EH (cell line): Measurements from ENCODE around the gene POGZ.
"Not testable (repeated sequence)": the region's sequence is repeated elsewhere in the genome, so short reads cannot be mapped to it uniquely, and the experiment has no call there.

Experiments used
- DNase-seq: peaks from one replicate; pipeline ENCODE4 v3.0.0-alpha.2; 2015; ENCODE audit warnings: low read depth

Gene POGZ

GRCh38 chr1:151408891-151409290, 50.4 kb downstream of the POGZ start:
- peak; percentile 33 for DNase-seq

- DNase-seq, result no peak
Observed at GRCh38 chr1:151407304-151407703, 52.0 kb downstream of the POGZ start.

GRCh38 chr1:151406176-151406575, 53.1 kb downstream of the POGZ start:
- DNase-seq, result no peak

GRCh38 chr1:151405187-151405951, 53.9 kb downstream of the POGZ start:
- no peak for DNase-seq

DNA sequence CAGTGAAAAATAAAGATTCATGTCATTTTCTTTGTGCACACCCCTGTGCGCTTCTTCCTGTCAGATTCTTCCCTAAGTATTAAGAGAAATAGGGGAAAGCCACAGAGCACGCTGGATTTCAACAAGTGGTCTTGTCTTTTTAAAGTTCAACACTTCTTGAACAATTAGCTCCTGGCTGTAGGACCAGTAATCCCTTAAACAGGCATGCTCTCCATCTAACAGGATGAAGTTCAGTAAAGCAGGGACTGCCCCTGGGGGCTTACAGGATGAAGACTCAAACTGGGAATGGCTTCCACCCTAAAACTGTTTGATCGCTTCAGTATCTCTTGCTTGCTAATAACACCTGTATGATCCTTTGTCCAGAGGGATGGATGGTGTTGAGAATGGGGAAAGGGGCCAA, 55.7 kb downstream of the POGZ start:
- DNase-seq, result no peak

DNA sequence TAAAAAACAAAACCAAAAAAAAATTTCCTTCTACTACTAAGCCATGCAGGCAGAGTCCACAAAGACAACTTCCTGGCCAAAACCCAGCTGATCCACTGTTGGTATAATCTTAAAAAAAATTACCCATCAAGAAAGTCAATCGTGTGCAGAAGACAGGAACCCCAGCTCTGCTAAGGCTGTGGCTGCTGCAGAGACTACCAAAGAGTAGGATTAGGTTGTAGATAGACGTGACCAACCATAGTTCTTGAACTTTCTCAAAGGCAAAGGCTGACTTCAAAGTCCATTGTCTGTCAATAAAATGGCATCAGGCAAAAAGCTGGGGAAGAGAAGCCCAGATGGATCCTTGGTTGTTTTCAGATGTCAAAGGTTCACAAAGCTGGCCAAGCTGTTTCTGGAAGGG, 56.5 kb downstream of the POGZ start:
- DNase-seq, result no peak

GRCh38 chr1:151401860-151402259, 57.4 kb downstream of the POGZ start:
- no peak for DNase-seq

GRCh38 chr1:151401125-151401788, 58.0 kb downstream of the POGZ start:
- DNase-seq, result peak; percentile 35

DNA sequence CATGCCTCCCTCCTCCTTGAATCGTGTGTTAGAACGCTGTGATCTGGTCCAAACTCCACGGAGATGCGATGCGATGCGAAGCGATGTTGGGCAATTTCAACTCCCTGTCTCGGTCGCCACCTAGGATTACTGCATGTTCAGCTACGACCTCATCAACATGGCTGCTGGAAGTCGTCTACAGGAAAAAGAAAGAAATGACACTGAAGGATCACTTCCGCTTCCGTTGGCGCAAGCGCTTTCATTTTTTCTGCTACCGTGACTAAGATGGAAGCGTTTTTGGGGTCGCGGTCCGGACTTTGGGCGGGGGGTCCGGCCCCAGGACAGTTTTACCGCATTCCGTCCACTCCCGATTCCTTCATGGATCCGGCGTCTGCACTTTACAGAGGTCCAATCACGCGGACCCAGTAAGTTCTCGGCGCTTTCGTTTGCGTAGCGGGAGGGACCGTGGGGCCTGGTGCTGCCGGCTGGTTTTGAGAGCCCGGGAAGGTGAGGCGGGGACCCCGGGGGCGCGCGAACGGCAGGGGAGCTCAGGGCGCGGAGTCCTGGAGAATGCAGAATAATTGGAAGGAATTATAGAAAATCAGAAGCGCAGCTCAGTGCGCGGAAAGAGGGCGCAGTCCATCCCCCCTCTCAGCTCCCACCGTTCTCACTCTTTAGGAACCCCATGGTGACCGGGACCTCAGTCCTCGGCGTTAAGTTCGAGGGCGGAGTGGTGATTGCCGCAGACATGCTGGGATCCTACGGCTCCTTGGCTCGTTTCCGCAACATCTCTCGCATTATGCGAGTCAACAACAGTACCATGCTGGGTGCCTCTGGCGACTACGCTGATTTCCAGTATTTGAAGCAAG, 59.7 kb downstream of the POGZ start, which contains the start of gene PSMB4:
PSMB4 (plus strand) TSS at position 250 of the 848 bp plus-strand sequence; CDS start at position 265, 15 bp downstream.
- peak; percentile 95 for DNase-seq

DNA sequence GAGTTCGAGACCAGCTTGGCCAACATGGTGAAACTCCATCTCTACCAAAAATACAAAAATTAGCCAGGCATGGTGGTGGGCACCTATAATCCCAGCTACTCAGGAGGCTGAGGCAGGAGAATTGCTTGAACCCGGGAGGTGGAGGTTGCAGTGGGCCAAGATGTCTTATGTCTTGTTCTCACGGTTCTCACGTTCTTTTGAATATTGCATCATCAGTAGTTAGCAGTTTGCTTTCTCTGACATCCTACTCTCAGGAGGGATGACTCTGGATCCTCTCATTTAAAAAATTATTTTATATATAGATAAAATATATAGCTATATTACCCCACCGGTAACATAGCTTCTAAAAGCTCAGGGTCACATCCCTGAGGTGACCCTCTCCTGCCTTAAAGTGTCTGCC, 63.0 kb downstream of the POGZ start:
- DNase-seq, result not testable (repeated sequence)

DNA sequence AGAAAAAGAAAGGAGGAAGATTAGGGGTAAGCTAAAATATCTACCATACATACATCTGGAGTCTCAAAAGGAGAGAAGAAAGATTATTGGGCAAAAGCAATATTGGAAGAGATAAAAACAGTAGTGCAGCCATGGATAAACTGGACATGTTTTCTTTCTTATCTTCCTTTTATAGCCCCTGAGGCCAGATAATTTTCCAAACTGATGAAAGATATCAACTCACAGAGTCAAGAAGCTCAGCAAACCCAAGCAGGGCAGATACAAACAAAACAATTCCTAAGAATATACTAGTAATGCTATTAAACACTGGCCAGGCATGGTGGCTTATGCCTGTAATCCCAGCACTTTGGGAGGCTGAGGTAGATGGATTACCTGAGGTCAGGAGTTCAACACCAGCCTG, 65.7 kb downstream of the POGZ start:
- DNase-seq, result no peak

GRCh38 chr1:151391079-151391563, 68.2 kb downstream of the POGZ start:
- DNase-seq, result no peak

GRCh38 chr1:151390221-151391078, 68.8 kb downstream of the POGZ start:
- not testable (repeated sequence) for DNase-seq

- DNase-seq, result no peak
Observed at GRCh38 chr1:151386002-151386401, 73.3 kb downstream of the POGZ start.

DNA sequence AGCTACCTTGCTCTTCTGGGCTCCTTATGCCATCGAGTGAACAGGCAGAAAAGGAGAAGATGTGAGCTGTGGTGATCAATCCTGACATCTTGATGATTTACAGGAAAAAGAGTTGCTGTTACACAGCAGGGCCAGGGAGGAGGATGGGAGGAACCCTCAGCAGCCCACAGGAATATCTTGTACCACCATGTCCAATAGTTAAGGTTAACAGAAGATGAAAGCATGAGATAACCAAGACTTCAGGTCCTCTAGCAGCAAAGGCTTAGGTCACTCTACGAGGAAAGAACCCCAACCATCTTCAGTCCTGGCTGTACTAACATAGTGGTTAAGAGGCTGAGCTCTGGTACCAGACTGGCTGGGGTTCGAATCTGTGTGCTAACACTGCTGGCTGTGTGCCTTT, 74.7 kb downstream of the POGZ start:
- no peak for DNase-seq

- no peak for DNase-seq
Observed at GRCh38 chr1:151377150-151377884, 82.0 kb downstream of the POGZ start.

- no peak for DNase-seq
Observed at GRCh38 chr1:151373196-151373595, 86.1 kb downstream of the POGZ start.

- peak; percentile 84 for DNase-seq
Observed at GRCh38 chr1:151372058-151372934, 87.0 kb downstream of the POGZ start, which contains the start of gene SELENBP1. Gene SELENBP1, minus strand, starts transcription at chr1:151372705. Its CDS starts 64 bp downstream, at chr1:151372641.

GRCh38 chr1:151371370-151372057, 87.8 kb downstream of the POGZ start:
- DNase-seq, result peak; percentile 65
